K562 (cell line): ENCODE measurements around the gene VAC14. TPM values are rescaled to one million over a fixed set of nuclear protein-coding genes. Genes with fewer than 3 reads are reported as not detected.

Source experiments
- FOXA3 ChIP-seq, 2 experiments: fragments of 450-650 bp in 1 of 2; sonication (generic) in 1 of 2; formaldehyde crosslinking; IDR thresholded peaks in 1 of 2; conservative IDR thresholded peaks in 1 of 2; 2 replicates each; pipeline versions ENCODE4 v1.4.0 to v1.8.0; 2020 to 2022; ENCODE audit warnings: mild to moderate bottlenecking in 2 of 2, missing genetic modification reagents in 1 of 2
- HNRNPUL1 ChIP-seq: fragments of 200-400 bp; formaldehyde crosslinking; IDR thresholded peaks from 2 replicates; pipeline ENCODE4 v1.6.1; 2017; ENCODE audit warnings: low read length
- NFE2 ChIP-seq: IDR thresholded peaks from 2 replicates; pipeline ENCODE4 v1.6.1; 2014; ENCODE audit warnings: antibody characterized with exemption, low read depth
- NFIX ChIP-seq: fragments of 250-450 bp; sonication (Bioruptor Pico); IDR thresholded peaks from 2 replicates; pipeline ENCODE4 v1.4.0; 2020; ENCODE audit warnings: low read depth, mild to moderate bottlenecking, moderate library complexity
- PRMT5 ChIP-seq: sonication (generic); formaldehyde crosslinking; IDR thresholded peaks from 2 replicates; pipeline ENCODE4 v1.5.0; 2020; ENCODE audit warnings: missing genetic modification reagents
- ZNF140 ChIP-seq: fragments of 250-450 bp; sonication (Bioruptor Pico); IDR thresholded peaks from 2 replicates; pipeline ENCODE4 v1.8.0; 2021; ENCODE audit warnings: moderate library complexity, mild to moderate bottlenecking, inconsistent platforms
- ZNF174 ChIP-seq: fragments of 250-450 bp; sonication (Bioruptor Pico); IDR thresholded peaks from 2 replicates; pipeline ENCODE4 v1.4.0; 2020; ENCODE audit warnings: mild to moderate bottlenecking
- ZSCAN29 ChIP-seq: fragments of 450-650 bp; IDR thresholded peaks from 2 replicates; pipeline ENCODE4 v1.6.1; 2017
- polyA plus RNA-seq, 8 experiments: library from polyadenylated mRNA; depleted of rRNA in 4 of 8; stranded (reverse) in 5 of 8; unstranded in 3 of 8; fragments of >200 nt; fragmentation: Nextera tagmentation in 2 of 8; fragmentation: Illumina TruSeq in 1 of 8; extraction: Ambion mirVana in 2 of 8; extraction: Trizol in 1 of 8; gene quantifications; 2 replicates each; pipeline versions ENCODE4 v1.2.1 to v1.2.3, GENCODE V29; 2011 to 2014; ENCODE audit warnings: inconsistent platforms in 1 of 8, missing spikeins in 1 of 8
- total RNA-seq, 7 experiments: library from RNA; depleted of rRNA in 6 of 7; stranded (reverse); fragments of >200 nt in 6 of 7; fragmentation: Illumina TruSeq in 2 of 7; extraction: Trizol in 2 of 7; gene quantifications; 2 replicates each; pipeline versions ENCODE4 v1.2.1 to v1.2.3, GENCODE V29; 2011 to 2021; ENCODE audit warnings: low replicate concordance in 1 of 7
- TF ChIP-seq, protein P1 (sequence below): fragments of 450-650 bp; IDR thresholded peaks from 2 replicates; pipeline ENCODE4 v1.6.1; 2018; ENCODE audit warnings: mild to moderate bottlenecking, low read depth; ENCODE audit not compliant: partially characterized antibody
- TF ChIP-seq, protein P2 (sequence below), 2 experiments: IDR thresholded peaks; 2 replicates each; pipeline ENCODE4 v1.6.1; 2012; ENCODE audit warnings: improper control_type of control experiment in 2 of 2, low read depth in 2 of 2, low read length in 2 of 2, borderline replicate concordance in 1 of 2

Gene VAC14
- total and polyA plus RNA-seq, 9 of the 15 experiments (the other 6 are each of a cell fraction or from before 2014, with no cell fraction given) = 1.3 to 41.6 (median 26.6) TPM

DNA sequence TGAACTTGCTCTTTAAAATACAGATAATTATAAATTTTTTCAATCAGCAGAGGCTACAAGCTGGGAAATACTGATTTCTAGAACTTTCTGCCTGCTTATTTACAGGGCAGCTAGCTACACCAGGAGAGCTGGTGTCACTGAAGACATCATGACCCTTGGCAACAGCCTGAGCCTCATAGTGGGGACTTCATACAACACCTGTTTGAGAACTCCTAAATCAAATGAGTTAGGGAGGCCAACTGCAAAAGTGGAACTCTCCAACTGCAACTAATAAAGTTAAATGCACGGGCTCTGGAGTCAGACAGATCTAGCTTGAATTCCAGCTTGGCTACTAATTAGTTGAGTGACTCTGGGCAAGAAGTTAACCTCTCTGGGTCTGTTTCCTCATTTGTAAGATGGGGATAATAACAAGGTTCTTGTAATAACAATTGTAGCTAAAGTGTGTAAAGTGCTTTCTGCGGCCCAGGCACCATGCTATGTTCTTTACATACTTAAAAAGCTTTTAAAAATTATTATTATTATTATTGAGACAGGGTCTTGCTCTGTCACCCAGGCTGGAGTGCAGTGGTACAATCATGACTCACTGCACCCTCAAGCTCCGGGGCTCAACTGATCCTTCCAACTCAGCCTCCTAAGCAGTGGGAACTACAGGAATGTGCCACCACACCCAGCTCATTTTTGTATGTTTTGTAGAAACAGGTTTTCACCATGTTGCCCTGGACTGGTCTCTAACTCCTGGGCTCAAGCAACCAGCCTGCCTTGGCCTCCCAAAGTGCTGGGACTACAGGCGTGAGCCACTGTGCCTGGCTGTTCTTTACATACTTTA lies 33.4 kb downstream of the VAC14 start (continued):
- TF ChIP-seq ZNF174 (CRISPR knock-in tag) (no peak), NFE2 (no peak), ZSCAN29 (no peak), NFIX (CRISPR knock-in tag) (no peak), PRMT5 (CRISPR knock-in tag) (no peak), ZNF140 (CRISPR knock-in tag) (no peak), FOXA3 (CRISPR knock-in tag; conservative IDR thresholded peaks at IDR 0.05 in 1 of 2, IDR thresholded peaks at IDR 0.05 in 1 of 2) (no peak), HNRNPUL1 (no peak)
- TF ChIP-seq, protein P1, sequence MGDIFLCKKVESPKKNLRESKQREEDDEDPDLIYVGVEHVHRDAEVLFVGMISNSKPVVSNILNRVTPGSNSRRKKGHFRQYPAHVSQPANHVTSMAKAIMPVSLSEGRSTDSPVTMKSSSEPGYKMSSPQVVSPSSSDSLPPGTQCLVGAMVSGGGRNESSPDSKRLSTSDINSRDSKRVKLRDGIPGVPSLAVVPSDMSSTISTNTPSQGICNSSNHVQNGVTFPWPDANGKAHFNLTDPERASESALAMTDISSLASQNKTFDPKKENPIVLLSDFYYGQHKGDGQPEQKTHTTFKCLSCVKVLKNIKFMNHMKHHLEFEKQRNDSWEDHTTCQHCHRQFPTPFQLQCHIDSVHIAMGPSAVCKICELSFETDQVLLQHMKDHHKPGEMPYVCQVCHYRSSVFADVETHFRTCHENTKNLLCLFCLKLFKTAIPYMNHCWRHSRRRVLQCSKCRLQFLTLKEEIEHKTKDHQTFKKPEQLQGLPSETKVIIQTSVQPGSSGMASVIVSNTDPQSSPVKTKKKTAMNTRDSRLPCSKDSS = no peak
- TF ChIP-seq, protein P2, sequence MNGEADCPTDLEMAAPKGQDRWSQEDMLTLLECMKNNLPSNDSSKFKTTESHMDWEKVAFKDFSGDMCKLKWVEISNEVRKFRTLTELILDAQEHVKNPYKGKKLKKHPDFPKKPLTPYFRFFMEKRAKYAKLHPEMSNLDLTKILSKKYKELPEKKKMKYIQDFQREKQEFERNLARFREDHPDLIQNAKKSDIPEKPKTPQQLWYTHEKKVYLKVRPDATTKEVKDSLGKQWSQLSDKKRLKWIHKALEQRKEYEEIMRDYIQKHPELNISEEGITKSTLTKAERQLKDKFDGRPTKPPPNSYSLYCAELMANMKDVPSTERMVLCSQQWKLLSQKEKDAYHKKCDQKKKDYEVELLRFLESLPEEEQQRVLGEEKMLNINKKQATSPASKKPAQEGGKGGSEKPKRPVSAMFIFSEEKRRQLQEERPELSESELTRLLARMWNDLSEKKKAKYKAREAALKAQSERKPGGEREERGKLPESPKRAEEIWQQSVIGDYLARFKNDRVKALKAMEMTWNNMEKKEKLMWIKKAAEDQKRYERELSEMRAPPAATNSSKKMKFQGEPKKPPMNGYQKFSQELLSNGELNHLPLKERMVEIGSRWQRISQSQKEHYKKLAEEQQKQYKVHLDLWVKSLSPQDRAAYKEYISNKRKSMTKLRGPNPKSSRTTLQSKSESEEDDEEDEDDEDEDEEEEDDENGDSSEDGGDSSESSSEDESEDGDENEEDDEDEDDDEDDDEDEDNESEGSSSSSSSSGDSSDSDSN (IDR thresholded peaks at IDR 0.05; ENCODE audit: borderline replicate concordance in 1 of 2, low read depth in 2 of 2, low read length in 2 of 2) = no peak
